OCI-M1 (cell line): Measurements from ENCODE around the gene CUL4A.
"Not testable (repeated sequence)": the region's sequence is repeated elsewhere in the genome, so short reads cannot be mapped to it uniquely, and the experiment has no call there.

Source experiments
- DNase-seq: peaks from one replicate; lab custom pipeline; 2025; lab: John Stamatoyannopoulos, UW

Gene CUL4A

GRCh38 chr13:113209336-113209758 is at the start of gene CUL4A:
TSS of gene CUL4A (plus strand) at chr13:113209613. CDS start at chr13:113209628, 15 bp downstream.
- peak; percentile 71 for DNase-seq

GRCh38 chr13:113159701-113160100 is 49.7 kb upstream of the CUL4A start:
- no peak for DNase-seq

- DNase-seq: no peak
Observed at GRCh38 chr13:113160983-113161382, 48.4 kb upstream of the CUL4A start.

- DNase-seq: no peak
Observed at GRCh38 chr13:113161433-113161832, 48.0 kb upstream of the CUL4A start.

- not testable (repeated sequence) for DNase-seq
Observed at GRCh38 chr13:113161975-113162374, 47.4 kb upstream of the CUL4A start.

- DNase-seq: no peak
Observed at GRCh38 chr13:113162783-113163685, 46.4 kb upstream of the CUL4A start.

GRCh38 chr13:113164492-113164891 is 44.9 kb upstream of the CUL4A start:
- DNase-seq: no peak

GRCh38 chr13:113166266-113166665 is 43.1 kb upstream of the CUL4A start:
- DNase-seq: no peak

GRCh38 chr13:113166681-113167080 is 42.7 kb upstream of the CUL4A start:
- DNase-seq: no peak

GRCh38 chr13:113167155-113167554 is 42.3 kb upstream of the CUL4A start:
- DNase-seq: no peak

- no peak for DNase-seq
Observed at GRCh38 chr13:113167575-113167974, 41.8 kb upstream of the CUL4A start.

- no peak for DNase-seq
Observed at GRCh38 chr13:113168211-113168610, 41.2 kb upstream of the CUL4A start.

GRCh38 chr13:113169277-113170272 is 39.8 kb upstream of the CUL4A start:
- DNase-seq: no peak

- no peak for DNase-seq
Observed at GRCh38 chr13:113170511-113170910, 38.9 kb upstream of the CUL4A start.

GRCh38 chr13:113171250-113172125 is 37.9 kb upstream of the CUL4A start:
- DNase-seq: no peak

GRCh38 chr13:113172419-113172926 is 36.9 kb upstream of the CUL4A start:
- DNase-seq: no peak

GRCh38 chr13:113176280-113176679 is 33.1 kb upstream of the CUL4A start:
- no peak for DNase-seq

- no peak for DNase-seq
Observed at GRCh38 chr13:113176822-113177221, 32.6 kb upstream of the CUL4A start.

GRCh38 chr13:113178070-113178895 is 31.1 kb upstream of the CUL4A start:
- DNase-seq: no peak

- no peak for DNase-seq
Observed at GRCh38 chr13:113178896-113179167, 30.6 kb upstream of the CUL4A start.
